HG03354 (cell line): ENCODE measurements around the gene ITIH2.

Experiments used
- ATAC-seq: cut with Tn5 transposase; IDR thresholded peaks from one replicate; pipeline ENCODE4 v1.9.1; 2021; ENCODE audit warnings: mild to moderate bottlenecking; ENCODE audit not compliant: unreplicated experiment, poor library complexity, severe bottlenecking

ITIH2 gene

DNA sequence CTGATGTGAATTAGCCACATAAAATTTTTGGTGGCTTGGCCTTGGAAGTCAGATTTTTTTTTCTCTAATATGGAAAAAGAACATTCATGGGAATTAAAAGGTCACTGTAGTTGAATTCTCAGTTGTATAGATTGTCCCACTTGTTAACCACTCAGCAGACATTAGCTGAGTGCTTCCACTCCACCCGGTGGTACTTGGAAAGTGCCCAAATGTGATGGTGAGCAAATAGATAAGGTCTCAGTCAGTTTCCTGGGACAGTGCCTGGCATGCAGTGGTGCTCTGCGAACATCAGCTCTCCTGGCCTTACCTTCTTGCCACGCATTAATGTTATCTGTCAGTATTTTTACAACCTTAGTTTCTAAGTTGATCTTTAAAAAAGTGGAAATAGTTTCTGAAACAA, 86.3 kb downstream of the ITIH2 start:
- no peak for ATAC-seq

DNA sequence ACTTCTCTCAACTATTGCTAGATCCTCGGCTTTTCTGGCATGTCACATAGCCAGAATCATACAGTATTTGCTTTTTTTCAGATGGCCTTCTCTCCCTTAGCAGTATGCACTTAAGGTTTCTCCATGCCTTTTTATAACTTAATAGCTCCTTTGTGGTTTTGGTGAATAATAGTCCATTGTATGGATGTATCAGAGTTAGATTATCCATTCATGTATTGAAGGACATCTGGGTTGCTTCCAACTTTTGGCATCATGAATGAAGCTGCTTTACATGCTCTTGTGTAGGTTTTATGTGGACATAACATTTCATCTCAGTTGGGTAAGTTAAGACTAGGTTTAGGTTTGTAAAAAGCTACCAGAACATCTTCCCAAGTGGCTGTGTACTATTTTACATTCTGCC, 89.4 kb downstream of the ITIH2 start:
- ATAC-seq, result no peak

DNA sequence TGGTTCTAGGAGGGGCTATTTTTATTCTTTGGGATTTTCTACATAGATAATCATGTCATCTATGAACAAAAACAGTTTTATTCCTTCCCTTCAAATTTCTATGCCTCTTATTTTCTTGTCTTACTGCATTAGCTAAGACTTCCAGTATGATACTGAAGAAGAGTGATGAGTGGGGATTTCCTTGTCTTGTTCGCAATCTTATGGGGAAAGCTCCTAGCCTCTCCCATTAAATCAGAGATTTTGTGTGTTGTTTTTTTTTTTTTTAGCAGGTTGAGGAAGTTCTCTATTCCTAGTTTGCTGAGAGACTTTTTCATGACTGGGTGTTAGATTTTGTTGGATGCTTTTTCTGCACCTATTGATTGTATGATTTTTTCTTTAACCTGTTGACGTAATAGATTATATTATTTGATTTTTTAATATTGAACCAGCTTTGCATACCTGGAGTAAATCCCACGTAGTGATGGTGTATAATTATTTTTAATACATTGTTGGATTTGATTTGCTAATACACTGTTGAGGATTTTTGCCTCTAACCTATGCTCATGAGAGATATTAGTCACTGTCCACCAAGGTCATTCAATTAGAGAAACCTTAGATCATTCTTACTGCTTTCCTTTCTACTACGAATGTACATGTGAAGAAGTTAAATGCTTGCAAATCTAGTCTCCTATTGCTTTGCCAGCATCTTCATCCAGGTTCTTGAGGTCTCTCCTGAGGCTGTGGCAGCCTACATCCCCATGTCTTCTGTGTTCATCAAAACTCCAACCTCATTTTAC, 91.3 kb downstream of the ITIH2 start:
- ATAC-seq, result no peak

DNA sequence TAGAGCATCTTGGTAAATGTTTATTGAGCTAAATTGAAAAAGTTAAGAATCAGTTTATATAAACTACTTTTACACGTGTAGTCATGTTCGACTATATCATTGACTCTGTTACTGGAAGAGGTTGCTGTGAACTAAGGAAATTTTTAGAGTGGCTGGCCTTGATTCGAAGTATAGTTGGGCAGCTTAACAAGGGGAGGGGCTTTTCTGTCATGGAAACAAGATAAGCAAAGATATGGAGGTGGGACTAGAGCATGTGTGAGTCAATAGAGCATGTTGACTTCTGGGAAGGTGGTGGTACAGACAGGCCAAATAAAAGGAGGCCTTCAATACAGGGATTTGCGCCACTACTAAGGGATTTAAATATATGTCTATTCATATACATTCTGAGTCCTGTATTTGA, 92.5 kb downstream of the ITIH2 start:
- no peak for ATAC-seq

DNA sequence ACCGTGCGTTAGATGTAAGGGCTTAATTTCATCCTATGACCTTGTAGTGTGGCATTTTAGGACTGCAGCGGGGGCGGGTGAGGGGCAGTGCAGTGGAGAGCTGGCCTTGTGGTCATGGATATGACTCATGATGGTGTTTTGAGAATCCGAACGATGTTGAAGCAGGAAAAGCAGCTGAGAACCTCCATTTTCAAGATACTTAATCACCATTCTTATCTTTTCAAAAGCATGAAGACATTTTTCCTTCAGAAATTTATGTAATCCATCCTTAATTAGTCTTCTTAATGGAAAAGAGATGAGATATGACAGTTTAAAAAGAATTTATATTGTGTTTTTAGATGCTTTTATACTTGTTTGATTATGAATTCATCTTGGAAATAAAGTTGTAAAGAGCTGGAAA, 94.5 kb downstream of the ITIH2 start:
- ATAC-seq, result no peak
